GM12878 (cell line): ENCODE data around the gene NUDT17. TPM values are rescaled to one million over a fixed set of nuclear protein-coding genes. Genes with fewer than 3 reads are reported as not detected.
A peak's percentile ranks its signal among the peaks of the same experiment; 100 is the strongest.
"Not testable (repeated sequence)": the region's sequence is repeated elsewhere in the genome, so short reads cannot be mapped to it uniquely, and the experiment has no call there.

Experiments used
- ATAC-seq: fragments of 200-7000 bp; cut with Tn5 transposase; 3 replicates; pipeline ENCODE4 v1.9.1; 2020; ENCODE audit warnings: mild to moderate bottlenecking, moderate library complexity
- BruUV-seq: library from RNA; stranded (reverse); fragments of 400-500 nt; replicated peaks from 2 replicates; lab custom pipeline; 2021; lab: Mats Ljungman, UMichigan
- CTCF ChIA-PET: fragments of 300-600 bp; sonication (Branson Sonifier 250); formaldehyde crosslinking; extraction: SDS; loops from one replicate; lab custom pipeline; 2021; ENCODE audit warnings: inconsistent platforms; lab: Yijun Ruan, JAX
- POLR2A ChIA-PET: fragments of 350-600 bp; formaldehyde crosslinking; extraction: SDS; loops from one replicate; lab custom pipeline; 2021; ENCODE audit warnings: inconsistent platforms; lab: Charles Lee
- RAD21 ChIA-PET: fragments of 300-600 bp; sonication (Branson Sonifier 250); formaldehyde crosslinking; loops from one replicate; lab custom pipeline; 2023; ENCODE audit warnings: antibody characterized with exemption; ENCODE audit not compliant: unreplicated experiment; lab: Charles Lee
- SMC1A ChIA-PET: fragments of 300-600 bp; sonication (Branson Sonifier 250); formaldehyde crosslinking; loops from one replicate; lab custom pipeline; 2023; ENCODE audit not compliant: unreplicated experiment, uncharacterized antibody; lab: Charles Lee
- DNase-seq: peaks from one replicate; pipeline ENCODE4 v3.0.0-alpha.2; 2011; ENCODE audit warnings: low read depth, low spot score
- FAIRE-seq: peaks from 3 replicates; lab custom pipeline; 2011; peaks lifted over from hg19 to GRCh38; lab: Jason Lieb, UNC
- H2AFZ ChIP-seq: 2 replicates; pipeline ENCODE4 v1.6.0; 2011; ENCODE audit warnings: low read depth, low read length, control low read depth; ENCODE audit not compliant: control insufficient read depth
- H3K27ac ChIP-seq: 2 replicates; pipeline ENCODE4 v1.5.1; 2011; ENCODE audit warnings: control low read depth; ENCODE audit not compliant: control insufficient read depth, insufficient read depth
- H3K27me3 ChIP-seq, 2 experiments: replicated peaks in 1 of 2; 2 replicates each; pipeline versions ENCODE4 v1.6.0 to v1.6.1; 2011; ENCODE audit warnings: low read length in 1 of 2; ENCODE audit not compliant: control insufficient read depth in 2 of 2, insufficient read depth in 2 of 2
- H3K36me3 ChIP-seq, 2 experiments: 2 replicates each; pipeline ENCODE4 v1.5.1; 2011; ENCODE audit warnings: low read length in 1 of 2; ENCODE audit not compliant: control insufficient read depth in 2 of 2, insufficient read depth in 2 of 2
- H3K4me1 ChIP-seq: 2 replicates; pipeline ENCODE4 v1.6.1; 2011; ENCODE audit warnings: mild to moderate bottlenecking, low read length, moderate library complexity, mixed read lengths; ENCODE audit not compliant: control insufficient read depth, insufficient read depth
- H3K4me2 ChIP-seq: 2 replicates; pipeline ENCODE4 v1.6.0; 2011; ENCODE audit warnings: control low read depth; ENCODE audit not compliant: control insufficient read depth, insufficient read depth
- H3K4me3 ChIP-seq: fragments of 200-600 bp; sonication (generic); 2 replicates; pipeline ENCODE4 v1.5.1; 2016
- H3K79me2 ChIP-seq: 2 replicates; pipeline ENCODE4 v1.6.0; 2011; ENCODE audit warnings: low read length; ENCODE audit not compliant: control insufficient read depth, insufficient read depth
- H3K9ac ChIP-seq: 2 replicates; pipeline ENCODE4 v1.8.0; 2011; ENCODE audit warnings: low read length, control low read depth, mixed read lengths; ENCODE audit not compliant: control insufficient read depth, insufficient read depth
- H3K9me3 ChIP-seq: replicated peaks from 3 replicates; pipeline ENCODE4 v1.5.1; 2011; ENCODE audit warnings: mild to moderate bottlenecking, low read length; ENCODE audit not compliant: control insufficient read depth, insufficient read depth
- H4K20me1 ChIP-seq: 2 replicates; pipeline ENCODE4 v1.6.0; 2011; ENCODE audit not compliant: control insufficient read depth, insufficient read depth
- WGBS: methylation state at CpG from one replicate; pipeline ENCODE4 v1.1.6; 2016; ENCODE audit warnings: low lambda C conversion rate; ENCODE audit not compliant: insufficient replicate concordance, insufficient coverage; ENCODE audit errors: missing lambda C conversion rate; 5-methylcytosine and 5-hydroxymethylcytosine counted together
- in situ Hi-C: fragments of 300-500 bp; cut with MboI; formaldehyde crosslinking; loops from 9 replicates; pipeline ENCODE4 v1.14.3; 2018; ENCODE audit warnings: mixed read lengths
- intact Hi-C: fragments of 100-400 bp; cut with micrococcal nuclease; formaldehyde crosslinking; loops from one replicate; pipeline ENCODE4 v1.14.2; 2022; ENCODE audit not compliant: unreplicated experiment
- polyA plus RNA-seq, 11 experiments: library from polyadenylated mRNA; depleted of rRNA in 4 of 11; unstranded in 6 of 11; stranded (reverse) in 5 of 11; fragments of >200 nt; fragmentation: Nextera tagmentation in 4 of 11; fragmentation: Illumina TruSeq in 1 of 11; extraction: Ambion mirVana in 4 of 11; extraction: Trizol in 1 of 11; gene quantifications; 1 replicate in 1 of 11; 2 replicates in 10 of 11; pipeline versions ENCODE4 v1.2.1 to v1.2.3, GENCODE V29; 2011 to 2016; ENCODE audit warnings: inconsistent platforms in 2 of 11, missing spikeins in 2 of 11, low read depth in 1 of 11
- total RNA-seq, 4 experiments: library from RNA; depleted of rRNA in 3 of 4; stranded (reverse); fragments of >200 nt in 3 of 4; fragmentation: Illumina TruSeq in 1 of 4; extraction: Trizol in 1 of 4; gene quantifications; 2 replicates each; pipeline versions ENCODE4 v1.2.1 to v1.2.3, GENCODE V29; 2013 to 2021

NUDT17 gene
- total and polyA plus RNA-seq, 10 of the 15 experiments (the other 5 are each of a cell fraction or from before 2014, with no cell fraction given): 1.2 to 4.7 (median 4.0) TPM

DNA sequence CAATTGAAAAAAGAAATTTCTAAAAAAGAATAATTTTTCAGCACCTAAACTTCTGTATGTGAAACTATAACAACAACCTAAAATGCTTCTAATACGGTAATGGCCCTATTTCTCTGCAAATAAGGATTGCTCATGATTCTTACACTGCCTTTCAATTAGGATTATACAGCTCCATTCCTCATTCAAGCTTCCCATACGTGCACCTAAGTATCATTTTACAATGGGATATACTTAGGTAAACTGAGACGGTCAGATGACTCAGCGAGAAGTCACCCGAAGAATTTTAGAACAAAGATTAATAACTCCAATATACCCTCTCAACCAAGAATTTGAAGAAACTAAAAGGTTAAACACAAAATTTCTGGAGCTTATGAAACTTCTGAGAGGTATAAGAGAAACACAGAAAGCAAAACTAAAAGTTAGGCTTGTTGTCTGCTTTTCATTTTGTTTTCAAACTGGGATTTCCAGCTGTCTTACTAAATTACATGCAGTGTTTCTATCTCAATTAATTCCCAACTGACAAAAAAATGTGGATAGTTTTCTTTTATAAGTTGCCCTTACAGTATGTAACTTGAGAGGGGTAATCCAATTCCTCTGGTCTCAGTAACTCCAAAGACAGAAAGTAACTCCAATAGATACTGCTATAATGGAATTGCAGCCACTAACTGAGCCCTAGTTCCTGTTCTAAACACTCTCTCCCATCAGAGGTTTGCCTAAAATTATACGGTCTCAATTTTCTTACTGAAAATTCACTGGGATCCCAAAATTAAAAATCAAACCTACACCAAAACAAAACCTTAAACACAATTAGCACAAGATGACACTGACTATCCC lies 32.2 kb upstream of the NUDT17 start:
- intact Hi-C loops, H3K36me3 ChIP-seq, H3K27me3 ChIP-seq, H2AFZ ChIP-seq, FAIRE-seq, H3K9me3 ChIP-seq, H3K4me1 ChIP-seq, RAD21 ChIA-PET, H3K27ac ChIP-seq, H3K9ac ChIP-seq, H3K79me2 ChIP-seq, in situ Hi-C loops, DNase-seq, CTCF ChIA-PET, SMC1A ChIA-PET, H4K20me1 ChIP-seq, H3K4me3 ChIP-seq, BruUV-seq, POLR2A ChIA-PET: not testable (repeated sequence)
- H3K4me2 ChIP-seq: peak overlapping the region; percentile 25; the same call in 1 of the 2 replicates
- WGBS: 56% methylated on average over 6 of the region's 6 CpGs
- peak; percentile 47; the same call in 2 of the 3 replicates for ATAC-seq

DNA sequence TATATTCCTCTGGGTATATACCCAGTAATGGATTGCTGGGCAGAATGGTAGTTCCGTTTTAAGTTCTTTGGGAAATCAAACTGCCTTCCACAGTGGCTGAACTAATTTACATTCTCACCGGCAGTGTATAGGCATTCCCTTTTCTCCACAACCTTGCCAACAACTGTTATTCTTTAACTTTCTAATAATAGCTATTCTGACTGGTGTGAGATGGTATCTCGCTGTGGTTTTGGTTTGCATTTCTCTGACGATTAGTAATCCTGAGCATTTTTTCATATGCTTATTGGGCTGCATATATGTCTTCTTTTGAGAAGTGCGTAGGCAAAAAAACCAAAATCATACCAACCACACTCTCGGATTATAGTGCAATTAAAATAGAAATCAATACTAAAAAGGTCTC lies 27.3 kb upstream of the NUDT17 start:
- ATAC-seq: peak; percentile 55

DNA sequence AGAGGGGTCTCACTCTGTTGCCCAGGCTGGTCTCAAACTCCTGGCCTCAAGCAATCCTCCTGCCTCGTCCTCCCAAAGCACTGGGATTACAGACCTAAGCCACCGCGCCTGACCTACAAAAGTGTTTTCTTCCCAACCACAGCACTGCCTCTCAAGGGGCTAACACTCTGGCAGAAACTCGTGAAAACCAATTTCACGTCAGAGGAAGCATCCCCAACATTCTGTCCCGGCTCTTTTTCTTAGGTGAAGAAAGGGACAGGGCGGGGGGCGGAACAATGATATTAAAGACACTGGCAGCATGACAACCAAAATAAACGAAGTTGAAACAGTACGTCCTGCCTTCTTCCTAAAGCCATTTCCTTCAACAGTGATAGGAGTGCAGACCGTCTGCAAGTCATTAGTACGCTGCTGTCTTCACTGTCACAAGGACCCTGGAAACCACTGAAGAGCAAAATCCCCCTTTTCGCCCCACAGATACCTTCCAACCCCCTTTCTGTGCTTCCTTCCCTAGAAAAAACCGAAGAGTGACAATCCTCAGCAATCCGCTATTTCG lies 22.6 kb upstream of the NUDT17 start:
- H3K4me3 ChIP-seq, H3K9me3 ChIP-seq, BruUV-seq, H3K27ac ChIP-seq, H3K4me1 ChIP-seq, H3K36me3 ChIP-seq, DNase-seq, intact Hi-C loops, RAD21 ChIA-PET, CTCF ChIA-PET, FAIRE-seq, in situ Hi-C loops, SMC1A ChIA-PET, H2AFZ ChIP-seq, H3K27me3 ChIP-seq, H4K20me1 ChIP-seq, H3K9ac ChIP-seq: not testable (repeated sequence)
- WGBS: no CpG with 5 or more reads among the region's 16 CpGs
- POLR2A ChIA-PET: interaction anchor here (3.9 kb wide), 1 partner anchor 36 kb away, joined by 20 read pairs; the partner anchor contains the start of gene PIAS3
- peak; percentile 19 for ATAC-seq
- Histone ChIP-seq H3K4me2 (0 out of 2 replicates have a peak overlapping the region, but pooled peaks have one; percentile 17), H3K79me2 (peaks cover 35% of the 10 kb centered on the region)

More for the DNA sequence above, 27.3 kb upstream of the NUDT17 start:
- H3K4me1 ChIP-seq, intact Hi-C loops, in situ Hi-C loops, H3K27me3 ChIP-seq, H3K27ac ChIP-seq, POLR2A ChIA-PET, H2AFZ ChIP-seq, DNase-seq, H3K79me2 ChIP-seq, H3K9ac ChIP-seq, H3K9me3 ChIP-seq, H3K4me3 ChIP-seq, H4K20me1 ChIP-seq, CTCF ChIA-PET, RAD21 ChIA-PET, SMC1A ChIA-PET, H3K36me3 ChIP-seq, H3K4me2 ChIP-seq, FAIRE-seq: not testable (repeated sequence)
- TSS peak; percentile 36 for BruUV-seq
- 0% methylated on average over 2 of the region's 6 CpGs for WGBS
